NCI-H524 treated with DMSO at 0.1 percent for 48 hours (cell line): Measurements from ENCODE around the gene PRKAR1A.
"Not testable (repeated sequence)": the region's sequence is repeated elsewhere in the genome, so short reads cannot be mapped to it uniquely, and the experiment has no call there.

Experiments used
- DNase-seq: peaks from one replicate; lab custom pipeline; 2025; lab: John Stamatoyannopoulos, UW

The PRKAR1A gene

GRCh38 chr17:68512247-68512959 lies at the start of gene PRKAR1A:
Gene PRKAR1A (plus strand): TSS chr17:68512430. CDS start chr17:68515400, 2,970 bp downstream.
- DNase-seq, result peak; percentile 43

GRCh38 chr17:68463211-68464019 lies 48.8 kb upstream of the PRKAR1A start:
- no peak for DNase-seq

- DNase-seq, result no peak
Measured at GRCh38 chr17:68468334-68468733, 43.9 kb upstream of the PRKAR1A start.

- peak; percentile 42 for DNase-seq
Measured at GRCh38 chr17:68468788-68469187, 43.4 kb upstream of the PRKAR1A start.

- no peak for DNase-seq
Measured at GRCh38 chr17:68470961-68471360, 41.3 kb upstream of the PRKAR1A start.

- no peak for DNase-seq
Measured at GRCh38 chr17:68480885-68481284, 31.3 kb upstream of the PRKAR1A start.

- no peak for DNase-seq
Measured at GRCh38 chr17:68482576-68483041, 29.6 kb upstream of the PRKAR1A start.

- no peak for DNase-seq
Measured at GRCh38 chr17:68484458-68484857, 27.8 kb upstream of the PRKAR1A start.

- DNase-seq, result no peak
Measured at GRCh38 chr17:68489919-68490318, 22.3 kb upstream of the PRKAR1A start.

GRCh38 chr17:68491381-68492231 lies 20.6 kb upstream of the PRKAR1A start:
- DNase-seq, result no peak

- not testable (repeated sequence) for DNase-seq
Measured at GRCh38 chr17:68492394-68493054, 19.7 kb upstream of the PRKAR1A start.

- DNase-seq, result no peak
Measured at GRCh38 chr17:68495081-68495480, 17.1 kb upstream of the PRKAR1A start.

GRCh38 chr17:68497885-68498319 lies 14.3 kb upstream of the PRKAR1A start:
- DNase-seq, result no peak

- DNase-seq, result no peak
Measured at GRCh38 chr17:68498479-68499326, 13.5 kb upstream of the PRKAR1A start.

GRCh38 chr17:68499587-68499986 lies 12.6 kb upstream of the PRKAR1A start:
- DNase-seq, result no peak

- DNase-seq, result no peak
Measured at GRCh38 chr17:68501074-68501473, 11.2 kb upstream of the PRKAR1A start.

GRCh38 chr17:68505951-68506350 lies 6.3 kb upstream of the PRKAR1A start:
- DNase-seq, result no peak

GRCh38 chr17:68507576-68507975 lies 4.7 kb upstream of the PRKAR1A start:
- no peak for DNase-seq

GRCh38 chr17:68509141-68510057 lies 2.8 kb upstream of the PRKAR1A start:
- no peak for DNase-seq

- DNase-seq, result no peak
Measured at GRCh38 chr17:68511254-68511670, 968 bp upstream of the PRKAR1A start.
